SU-DHL-6 (cell line): ENCODE measurements around the gene TMEM120A.

Experiments used
- H2AFZ ChIP-seq: fragments of 200-600 bp; sonication (generic); 2 replicates; pipeline ENCODE4 v1.6.1; 2014; ENCODE audit warnings: low read depth, mild to moderate bottlenecking, moderate library complexity, mixed read lengths, antibody characterized with exemption, low read length; ENCODE audit not compliant: severe bottlenecking
- H3F3A ChIP-seq: fragments of 200-600 bp; shearing (Covaris generic); 2 replicates; pipeline ENCODE4 v1.6.0; 2016; ENCODE audit warnings: antibody characterized with exemption, mild to moderate bottlenecking; ENCODE audit not compliant: insufficient read depth
- H3K27ac ChIP-seq: fragments of 200-600 bp; sonication (generic); 2 replicates; pipeline ENCODE4 v1.5.1; 2016; ENCODE audit warnings: low read depth, mild to moderate bottlenecking, low read length, moderate library complexity, mixed read lengths
- H3K27me3 ChIP-seq: fragments of 200-600 bp; sonication (generic), shearing (Covaris generic); 2 replicates; pipeline ENCODE4 v1.6.0; 2014; ENCODE audit warnings: mild to moderate bottlenecking, low read length
- H3K36me3 ChIP-seq: fragments of 200-600 bp; sonication (generic); 2 replicates; pipeline ENCODE4 v1.6.1; 2014; ENCODE audit warnings: mild to moderate bottlenecking, low read length, mixed read lengths
- H3K4me2 ChIP-seq: fragments of 300-600, 200-600 bp; shearing (Covaris generic), sonication (generic); 2 replicates; pipeline ENCODE4 v1.6.0; 2014; ENCODE audit warnings: low read length, low read depth, mild to moderate bottlenecking; ENCODE audit not compliant: poor library complexity, severe bottlenecking
- H3K4me3 ChIP-seq: fragments of 200-600 bp; sonication (generic); 2 replicates; pipeline ENCODE4 v1.5.1; 2014; ENCODE audit warnings: antibody characterized with exemption, low read length, mild to moderate bottlenecking, mixed read lengths; ENCODE audit not compliant: insufficient read depth, poor library complexity, severe bottlenecking
- H3K79me2 ChIP-seq: fragments of 200-600 bp; sonication (generic); 2 replicates; pipeline ENCODE4 v1.6.1; 2014; ENCODE audit warnings: mild to moderate bottlenecking, low read length, moderate library complexity; ENCODE audit not compliant: insufficient read depth
- H3K9ac ChIP-seq: fragments of 200-600 bp; sonication (generic); 2 replicates; pipeline ENCODE4 v1.7.0; 2014; ENCODE audit warnings: mild to moderate bottlenecking, low read length
- H3K9me2 ChIP-seq: fragments of 200-600 bp; sonication (generic); replicated peaks from 2 replicates; pipeline ENCODE4 v1.6.1; 2014; ENCODE audit warnings: low read length; ENCODE audit not compliant: insufficient read depth
- H3K9me3 ChIP-seq: fragments of 200-600 bp; sonication (generic); 2 replicates; pipeline ENCODE4 v1.6.1; 2014; ENCODE audit warnings: low read length, mixed read lengths; ENCODE audit not compliant: insufficient read depth
- H4K20me1 ChIP-seq: fragments of 200-600 bp; sonication (generic); 2 replicates; pipeline ENCODE4 v1.6.1; 2014; ENCODE audit warnings: low read depth, mild to moderate bottlenecking, antibody characterized with exemption, low read length, moderate library complexity, mixed read lengths
- CTCF ChIP-seq: fragments of 200-600 bp; sonication (generic); IDR thresholded peaks from one replicate; pipeline ENCODE4 v1.5.1; 2017; ENCODE audit warnings: antibody characterized with exemption, mild to moderate bottlenecking, low read length, moderate library complexity; ENCODE audit not compliant: insufficient read depth, poor library complexity, severe bottlenecking
- EZH2phosphoT487 ChIP-seq: fragments of 200-600 bp; sonication (generic), shearing (Covaris generic); conservative IDR thresholded peaks from 2 replicates; pipeline ENCODE4 v1.6.1; 2018; ENCODE audit warnings: mild to moderate bottlenecking, antibody characterized with exemption, low read length, moderate library complexity, mixed read lengths

Gene TMEM120A

DNA sequence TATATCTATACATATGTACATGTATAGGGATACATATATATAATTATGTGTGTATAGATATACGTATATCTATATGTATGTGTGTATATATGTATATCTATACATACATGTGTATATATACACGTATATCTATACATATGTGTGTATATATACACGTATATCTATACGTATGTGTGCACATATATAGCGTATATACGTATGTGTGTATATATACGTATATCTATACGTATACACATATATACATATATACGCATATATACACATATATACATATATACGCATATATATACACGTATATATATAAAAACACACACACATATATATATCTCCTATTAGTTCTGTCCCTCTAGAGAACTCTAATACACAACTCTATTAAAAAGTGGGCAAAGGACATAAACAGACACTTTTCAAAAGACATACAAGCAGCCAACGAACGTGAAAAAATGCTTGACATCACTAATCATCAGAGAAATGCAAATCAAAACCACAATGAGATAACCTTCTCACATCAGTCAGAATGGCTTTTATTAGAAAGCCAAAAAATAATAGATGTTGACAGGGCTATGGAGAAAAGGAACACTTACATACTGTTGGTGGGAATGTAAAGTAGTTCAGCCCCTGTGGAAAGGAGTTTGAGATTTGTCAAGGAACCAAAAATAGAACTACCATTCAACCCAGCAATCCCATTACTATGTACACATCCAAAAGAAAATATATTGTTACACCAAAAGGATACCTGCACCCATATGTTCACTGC is 22.0 kb upstream of the TMEM120A start:
- H3K9me2 ChIP-seq = no peaks in the 10 kb centered on the region
- no peaks in the 10 kb centered on the region for H4K20me1 ChIP-seq
- no peak overlapping the region for H3K27ac ChIP-seq
- H3K9me3 ChIP-seq = no peaks in the 10 kb centered on the region
- no peaks in the 10 kb centered on the region for H3K27me3 ChIP-seq
- H3K79me2 ChIP-seq = no peaks in the 10 kb centered on the region
- no peak overlapping the region for H3K9ac ChIP-seq
- no peaks in the 10 kb centered on the region for H3F3A ChIP-seq
- no peak overlapping the region for H3K4me3 ChIP-seq
- H3K4me2 ChIP-seq = no peak overlapping the region
- H2AFZ ChIP-seq = no peak overlapping the region
- H3K36me3 ChIP-seq = no peaks in the 10 kb centered on the region
- no peak for TF ChIP-seq EZH2phosphoT487
- no peak for TF ChIP-seq CTCF

GRCh38 chr7:76011442-76011861 is 17.1 kb upstream of the TMEM120A start:
- H3K27ac ChIP-seq = no peak overlapping the region
- no peaks in the 10 kb centered on the region for H3K79me2 ChIP-seq
- no peak overlapping the region for H3K4me3 ChIP-seq
- no peaks in the 10 kb centered on the region for H3K36me3 ChIP-seq
- no peaks in the 10 kb centered on the region for H3K27me3 ChIP-seq
- TF ChIP-seq CTCF (no peak), EZH2phosphoT487 (no peak)
- no peak overlapping the region for H3K4me2 ChIP-seq
- no peaks in the 10 kb centered on the region for H3K9me2 ChIP-seq
- H3K9me3 ChIP-seq = no peaks in the 10 kb centered on the region
- no peak overlapping the region for H2AFZ ChIP-seq
- no peaks in the 10 kb centered on the region for H4K20me1 ChIP-seq
- no peaks in the 10 kb centered on the region for H3F3A ChIP-seq
- no peak overlapping the region for H3K9ac ChIP-seq

DNA sequence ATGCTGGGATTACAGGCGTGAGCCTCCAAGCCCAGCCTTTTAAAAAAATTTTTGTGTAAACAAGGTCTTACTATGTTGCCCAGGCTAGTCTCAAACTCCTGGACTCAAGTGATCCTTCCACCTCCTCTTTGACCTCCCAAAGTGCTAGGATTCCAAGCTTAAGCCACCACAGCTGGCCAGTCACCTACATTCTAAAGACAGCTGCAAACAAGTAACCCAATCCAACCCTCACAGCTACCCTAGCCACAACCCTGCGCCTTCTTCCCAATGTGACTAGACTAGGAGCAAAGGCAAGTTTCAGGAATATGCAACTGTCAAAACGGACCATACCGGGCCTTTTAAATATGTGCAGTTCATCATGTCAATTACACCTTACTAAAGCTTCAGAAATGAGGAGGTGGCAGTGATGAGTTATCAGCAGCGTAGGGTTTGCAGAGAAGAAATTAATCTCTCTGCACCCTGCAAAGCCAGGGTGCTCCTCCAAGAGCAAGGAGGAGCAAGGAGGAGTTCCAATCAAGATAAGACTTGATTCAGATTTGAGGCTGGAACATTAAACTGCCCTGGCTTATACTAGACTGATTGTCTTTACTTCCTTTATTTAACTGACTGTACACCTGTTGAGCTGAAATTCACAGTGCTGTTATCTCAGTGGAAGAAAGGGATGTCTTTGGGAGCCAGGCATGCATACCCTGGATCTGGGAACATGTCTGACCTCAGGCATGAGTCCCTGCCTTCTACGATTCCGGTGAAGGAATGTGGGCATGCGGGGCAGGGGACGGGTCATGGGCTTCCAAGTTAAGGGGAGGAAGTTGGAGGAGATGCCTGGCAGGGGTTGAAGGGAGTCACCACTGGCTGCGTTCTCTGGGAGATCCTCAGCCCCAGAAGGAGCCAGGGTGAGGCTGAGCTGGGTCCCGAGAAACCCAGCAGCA is 15.5 kb upstream of the TMEM120A start:
- H2AFZ ChIP-seq = no peak overlapping the region

More for the DNA sequence above, 15.5 kb upstream of the TMEM120A start:
- no peak overlapping the region for H3K4me3 ChIP-seq
- H4K20me1 ChIP-seq = no peaks in the 10 kb centered on the region
- no peak for TF ChIP-seq EZH2phosphoT487
- no peak for TF ChIP-seq CTCF
- no peak overlapping the region for H3K4me2 ChIP-seq
- no peak overlapping the region for H3K27ac ChIP-seq
- H3K27me3 ChIP-seq = no peaks in the 10 kb centered on the region
- no peak overlapping the region for H3K9ac ChIP-seq
- H3K79me2 ChIP-seq = no peaks in the 10 kb centered on the region
- H3K9me3 ChIP-seq = no peaks in the 10 kb centered on the region
- peaks cover 2% of the 10 kb centered on the region; the same call in 1 of the 2 replicates for H3K36me3 ChIP-seq
- H3F3A ChIP-seq = no peaks in the 10 kb centered on the region
- no peaks in the 10 kb centered on the region for H3K9me2 ChIP-seq
